ENCODE data around the gene MCMBP.
A peak's percentile ranks its signal among the peaks of the same experiment; 100 is the strongest.
"Not testable (repeated sequence)": the region's sequence is repeated elsewhere in the genome, so short reads cannot be mapped to it uniquely, and the experiment has no call there.

The MCMBP gene

GRCh38 chr10:119878524-119878923, 5.9 kb upstream of the MCMBP start:
- no peak for DNase-seq (ENCODE audit: low read depth)

- DNase-seq (ENCODE audit: low read depth) = peak; percentile 59
Measured at GRCh38 chr10:119872860-119873681, 428 bp upstream of the MCMBP start.

- DNase-seq (ENCODE audit: low read depth) = no peak
Measured at GRCh38 chr10:119871881-119872609, 598 bp downstream of the MCMBP start.

- DNase-seq (ENCODE audit: low read depth) = not testable (repeated sequence)
Measured at GRCh38 chr10:119869398-119869797, 3.2 kb downstream of the MCMBP start.

GRCh38 chr10:119867317-119867716, 5.3 kb downstream of the MCMBP start:
- no peak for DNase-seq (ENCODE audit: low read depth)

GRCh38 chr10:119865699-119866240, 6.9 kb downstream of the MCMBP start:
- no peak for DNase-seq (ENCODE audit: low read depth)

GRCh38 chr10:119863951-119864565, 8.6 kb downstream of the MCMBP start:
- DNase-seq (ENCODE audit: low read depth) = no peak

- DNase-seq (ENCODE audit: low read depth) = no peak
Measured at GRCh38 chr10:119862524-119862923, 10.1 kb downstream of the MCMBP start.

GRCh38 chr10:119860866-119861607, 11.6 kb downstream of the MCMBP start:
- no peak for DNase-seq (ENCODE audit: low read depth)

- DNase-seq (ENCODE audit: low read depth) = no peak
Measured at GRCh38 chr10:119859420-119860258, 13.0 kb downstream of the MCMBP start.

GRCh38 chr10:119858063-119858462, 14.6 kb downstream of the MCMBP start:
- no peak for DNase-seq (ENCODE audit: low read depth)

GRCh38 chr10:119853574-119853973, 19.1 kb downstream of the MCMBP start:
- DNase-seq (ENCODE audit: low read depth) = no peak

GRCh38 chr10:119852822-119853221, 19.8 kb downstream of the MCMBP start:
- DNase-seq (ENCODE audit: low read depth) = no peak

GRCh38 chr10:119852277-119852676, 20.4 kb downstream of the MCMBP start:
- DNase-seq (ENCODE audit: low read depth) = no peak

GRCh38 chr10:119849944-119850343, 22.7 kb downstream of the MCMBP start:
- no peak for DNase-seq (ENCODE audit: low read depth)

GRCh38 chr10:119849031-119849789, 23.4 kb downstream of the MCMBP start:
- no peak for DNase-seq (ENCODE audit: low read depth)

GRCh38 chr10:119845656-119846055, 27.0 kb downstream of the MCMBP start:
- DNase-seq (ENCODE audit: low read depth) = no peak

GRCh38 chr10:119834188-119834587, 38.5 kb downstream of the MCMBP start:
- DNase-seq (ENCODE audit: low read depth) = no peak

- no peak for DNase-seq (ENCODE audit: low read depth)
Measured at GRCh38 chr10:119832951-119833350, 39.7 kb downstream of the MCMBP start.

- no peak for DNase-seq (ENCODE audit: low read depth)
Measured at GRCh38 chr10:119831656-119832055, 41.0 kb downstream of the MCMBP start.

All from fibroblast of the conjunctiva (primary cell).